ENCODE data around the gene COL9A2.

GRCh38 chr1:40305451-40305850 is 11.6 kb downstream of the COL9A2 start:
- TF ChIP-seq POLR2A (IDR thresholded peaks at IDR 0.05; ENCODE audit: low read depth, low read length) (no peak), POLR2AphosphoS5 (IDR thresholded peaks at IDR 0.05; ENCODE audit: low read depth, low read length) (no peak), POU2F2 (IDR thresholded peaks at IDR 0.05; ENCODE audit: low read depth, low read length) (no peak), SPI1 (IDR thresholded peaks at IDR 0.05; ENCODE audit: low read depth, low read length) (no peak)

Measured in GM12891 (cell line).